ENCODE data around the gene TCF7L1. TPM values are rescaled to one million over a fixed set of nuclear protein-coding genes. Genes with fewer than 3 reads are reported as not detected.

The TCF7L1 gene
- total RNA-seq, 1 donor from 2014 or later = 48.3 TPM

- H3K27me3 Mint-ChIP-seq (ENCODE audit: low read depth) = no peaks in the 10 kb centered on the region
- peaks cover 29% of the 10 kb centered on the region for H3K4me1 Mint-ChIP-seq
- H3K4me3 Mint-ChIP-seq = no peak overlapping the region
- TF ChIP-seq, protein P1, sequence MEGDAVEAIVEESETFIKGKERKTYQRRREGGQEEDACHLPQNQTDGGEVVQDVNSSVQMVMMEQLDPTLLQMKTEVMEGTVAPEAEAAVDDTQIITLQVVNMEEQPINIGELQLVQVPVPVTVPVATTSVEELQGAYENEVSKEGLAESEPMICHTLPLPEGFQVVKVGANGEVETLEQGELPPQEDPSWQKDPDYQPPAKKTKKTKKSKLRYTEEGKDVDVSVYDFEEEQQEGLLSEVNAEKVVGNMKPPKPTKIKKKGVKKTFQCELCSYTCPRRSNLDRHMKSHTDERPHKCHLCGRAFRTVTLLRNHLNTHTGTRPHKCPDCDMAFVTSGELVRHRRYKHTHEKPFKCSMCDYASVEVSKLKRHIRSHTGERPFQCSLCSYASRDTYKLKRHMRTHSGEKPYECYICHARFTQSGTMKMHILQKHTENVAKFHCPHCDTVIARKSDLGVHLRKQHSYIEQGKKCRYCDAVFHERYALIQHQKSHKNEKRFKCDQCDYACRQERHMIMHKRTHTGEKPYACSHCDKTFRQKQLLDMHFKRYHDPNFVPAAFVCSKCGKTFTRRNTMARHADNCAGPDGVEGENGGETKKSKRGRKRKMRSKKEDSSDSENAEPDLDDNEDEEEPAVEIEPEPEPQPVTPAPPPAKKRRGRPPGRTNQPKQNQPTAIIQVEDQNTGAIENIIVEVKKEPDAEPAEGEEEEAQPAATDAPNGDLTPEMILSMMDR (IDR thresholded peaks at IDR 0.05; ENCODE audit: unreplicated experiment) = no peak
- peaks cover 5% of the 10 kb centered on the region for H3K36me3 Mint-ChIP-seq
- DNase-seq (ENCODE audit: low spot score in 2 of 2, unreplicated experiment in 2 of 2) = no peak
- peak overlapping the region; percentile 74 for H3K27ac Mint-ChIP-seq
- H3K9me3 Mint-ChIP-seq = no peaks in the 10 kb centered on the region
Measured at GRCh38 chr2:85181134-85181631, 48.0 kb downstream of the TCF7L1 start.

DNA sequence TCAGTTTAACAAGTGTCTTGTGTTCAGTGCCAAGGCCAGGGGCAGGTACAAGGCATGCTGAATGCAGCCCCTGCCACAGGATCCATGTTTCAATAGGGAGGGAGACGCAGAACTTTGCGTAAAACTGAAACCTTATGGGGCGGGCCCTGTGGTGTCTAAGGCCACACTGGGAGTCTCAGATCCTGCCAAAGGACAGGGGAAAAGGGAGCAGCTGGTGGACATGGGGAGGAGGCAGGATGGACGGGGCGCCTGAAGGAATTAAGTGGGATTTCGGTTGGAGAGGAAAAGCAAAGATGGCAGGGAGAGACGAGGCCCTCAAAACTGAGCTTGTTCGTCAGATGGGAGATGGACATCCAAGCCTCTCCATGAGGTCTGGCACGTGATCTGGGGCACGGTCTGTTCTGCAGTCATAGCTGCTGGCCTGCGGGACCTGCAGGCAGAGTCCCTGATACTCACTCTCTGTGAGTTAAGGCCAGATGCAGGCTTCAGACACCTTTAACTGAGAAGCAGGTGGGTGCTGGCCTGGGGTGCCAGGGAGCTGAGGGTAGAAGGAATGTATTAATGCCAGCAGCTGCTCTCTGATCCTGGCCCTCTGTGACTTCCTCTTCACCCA, 48.8 kb downstream of the TCF7L1 start:
- H3K36me3 Mint-ChIP-seq = peaks cover 5% of the 10 kb centered on the region
- no peaks in the 10 kb centered on the region for H3K9me3 Mint-ChIP-seq
- H3K4me1 Mint-ChIP-seq = peaks cover 30% of the 10 kb centered on the region
- DNase-seq (ENCODE audit: low spot score in 2 of 2, unreplicated experiment in 2 of 2) = no peak
- no peak overlapping the region for H3K4me3 Mint-ChIP-seq
- no peaks in the 10 kb centered on the region for H3K27me3 Mint-ChIP-seq (ENCODE audit: low read depth)
- no peak overlapping the region for H3K27ac Mint-ChIP-seq
- TF ChIP-seq, protein P1 (IDR thresholded peaks at IDR 0.05; ENCODE audit: unreplicated experiment) = no peak

DNA sequence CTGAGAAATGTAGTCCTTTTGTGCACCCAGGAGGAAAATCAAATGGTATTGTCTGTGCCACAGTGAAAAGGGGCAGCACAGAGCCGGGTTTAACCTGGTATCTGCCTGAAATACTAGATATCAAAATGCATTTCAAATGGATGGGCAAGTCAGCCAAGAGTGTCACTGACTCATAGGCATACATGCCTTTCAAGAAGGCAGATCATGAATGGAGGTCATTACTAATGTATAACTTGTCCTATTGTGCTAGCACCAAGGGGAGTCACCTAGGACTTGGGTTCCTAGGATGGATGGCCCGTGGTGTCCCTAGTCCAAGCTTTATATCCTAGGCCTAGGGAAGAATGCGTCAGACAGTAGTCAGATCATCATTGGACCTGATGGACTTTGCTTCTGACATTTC, 49.9 kb downstream of the TCF7L1 start:
- no peaks in the 10 kb centered on the region for H3K9me3 Mint-ChIP-seq
- H3K4me1 Mint-ChIP-seq = peaks cover 38% of the 10 kb centered on the region
- TF ChIP-seq, protein P1 (IDR thresholded peaks at IDR 0.05; ENCODE audit: unreplicated experiment) = no peak
- no peak for DNase-seq (ENCODE audit: low spot score in 2 of 2, unreplicated experiment in 2 of 2)
- H3K4me3 Mint-ChIP-seq = no peak overlapping the region
- no peaks in the 10 kb centered on the region for H3K27me3 Mint-ChIP-seq (ENCODE audit: low read depth)
- H3K36me3 Mint-ChIP-seq = peaks cover 8% of the 10 kb centered on the region
- no peak overlapping the region for H3K27ac Mint-ChIP-seq

DNA sequence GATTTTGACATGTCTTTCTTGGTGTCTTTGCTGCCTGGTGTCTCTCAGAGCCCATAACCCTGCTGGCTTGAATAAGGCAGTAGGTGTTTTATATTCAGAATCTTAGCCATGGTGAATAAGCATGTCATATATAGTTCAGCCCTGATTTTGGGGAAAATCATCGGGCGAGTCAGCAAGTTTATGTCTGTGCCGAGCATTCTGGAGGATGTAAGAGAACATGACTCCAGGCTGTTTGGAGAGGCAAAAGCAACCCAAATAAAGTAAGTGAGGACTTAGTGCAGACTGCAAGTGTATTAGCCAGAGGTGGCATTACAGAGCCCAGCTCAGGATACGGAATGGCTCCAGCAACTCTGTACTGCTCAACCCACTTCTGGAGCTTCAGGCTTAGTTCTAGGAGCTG, 50.3 kb downstream of the TCF7L1 start:
- Mint-ChIP-seq H3K4me3 (no peak overlapping the region), H3K9me3 (no peaks in the 10 kb centered on the region), H3K27ac (no peak overlapping the region), H3K4me1 (peaks cover 39% of the 10 kb centered on the region), H3K36me3 (peaks cover 8% of the 10 kb centered on the region), H3K27me3 (ENCODE audit: low read depth) (no peaks in the 10 kb centered on the region)
- DNase-seq (ENCODE audit: low spot score in 2 of 2, unreplicated experiment in 2 of 2) = no peak
- TF ChIP-seq, protein P1 (IDR thresholded peaks at IDR 0.05; ENCODE audit: unreplicated experiment) = no peak

GRCh38 chr2:85184231-85184630, 51.0 kb downstream of the TCF7L1 start:
- no peak overlapping the region for H3K27ac Mint-ChIP-seq
- peaks cover 8% of the 10 kb centered on the region for H3K36me3 Mint-ChIP-seq
- peaks cover 42% of the 10 kb centered on the region for H3K4me1 Mint-ChIP-seq
- DNase-seq (ENCODE audit: low spot score in 2 of 2, unreplicated experiment in 2 of 2) = no peak
- TF ChIP-seq, protein P1 (IDR thresholded peaks at IDR 0.05; ENCODE audit: unreplicated experiment) = no peak
- H3K27me3 Mint-ChIP-seq (ENCODE audit: low read depth) = no peaks in the 10 kb centered on the region
- no peaks in the 10 kb centered on the region for H3K9me3 Mint-ChIP-seq
- no peak overlapping the region for H3K4me3 Mint-ChIP-seq

Measured in mesothelial cell of epicardium (in vitro differentiated cells).